RCC 7860 (cell line): Measurements from ENCODE around the gene HOXD3.

Experiments
- DNase-seq: peaks from one replicate; pipeline ENCODE4 v3.0.0-alpha.2; 2015; ENCODE audit warnings: low spot score
- FAIRE-seq: peaks from 2 replicates; lab custom pipeline; 2012; peaks lifted over from hg19 to GRCh38; lab: Jason Lieb, UNC

The HOXD3 gene

DNA sequence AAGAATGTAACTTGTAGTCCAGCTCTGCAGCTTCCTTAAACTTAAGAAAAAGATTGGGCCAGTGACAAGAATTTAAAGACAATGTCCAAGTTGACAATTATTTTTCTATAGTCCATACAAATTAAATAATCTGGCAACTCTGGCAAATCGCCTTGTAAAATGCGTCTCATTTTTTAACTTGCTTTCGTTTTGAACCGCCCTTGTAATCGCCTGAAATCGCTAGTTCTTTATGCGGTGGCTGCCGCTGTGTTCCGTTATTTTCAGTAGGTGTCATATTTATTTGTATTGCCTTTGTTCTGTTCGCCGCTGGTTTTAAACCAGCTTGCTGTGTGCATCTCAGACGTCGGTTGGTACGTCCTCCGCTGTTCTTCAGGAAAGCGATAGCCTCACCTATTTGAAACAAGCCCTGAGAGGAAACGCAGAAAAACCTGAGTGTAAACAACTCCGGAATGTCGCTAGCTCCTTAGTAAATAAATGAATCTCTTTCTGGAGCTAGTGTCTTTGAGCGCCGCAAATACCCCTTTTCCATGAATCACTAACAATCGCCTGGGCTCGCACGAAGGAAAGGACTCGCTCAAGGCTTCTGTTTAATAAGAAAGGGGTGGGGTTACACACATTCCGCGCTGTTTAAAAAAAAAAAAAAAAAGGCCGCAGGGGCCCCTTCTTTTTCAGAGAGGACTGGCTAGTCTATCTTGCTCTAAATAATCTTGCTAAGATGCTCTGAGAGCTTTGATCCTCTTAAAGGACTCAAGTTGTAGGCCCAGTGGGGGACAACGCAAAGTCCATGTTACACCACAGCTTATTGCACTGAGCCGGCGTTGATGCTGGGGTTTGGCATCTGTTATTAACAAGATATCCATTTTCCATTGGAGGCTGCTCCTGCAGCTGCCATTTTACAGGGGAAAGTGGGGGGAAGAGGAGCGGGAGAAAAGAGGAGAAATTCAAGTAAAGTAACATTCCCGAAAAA is 24.6 kb upstream of the HOXD3 start:
- FAIRE-seq (no peak), DNase-seq (no peak)

DNA sequence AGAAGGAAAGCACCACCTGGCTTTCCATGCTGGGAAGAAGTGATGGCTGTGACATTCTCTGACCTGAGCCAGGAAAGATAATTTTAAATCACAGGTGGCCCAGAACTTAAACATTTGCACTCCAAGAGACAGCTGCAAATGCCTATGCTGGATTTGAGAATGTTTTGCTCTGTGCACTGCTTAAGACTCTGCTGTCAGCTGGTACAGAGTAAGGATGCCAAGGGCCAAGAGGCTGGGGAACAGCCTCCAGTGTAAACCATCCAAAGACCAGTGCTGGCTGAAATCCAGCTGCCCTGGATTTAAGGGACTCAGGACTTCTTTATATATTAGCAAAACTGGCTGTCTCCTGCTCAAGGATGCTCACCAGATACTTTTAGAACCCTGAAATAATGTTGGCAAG is 23.7 kb upstream of the HOXD3 start:
- no peak for DNase-seq
- FAIRE-seq = no peak

DNA sequence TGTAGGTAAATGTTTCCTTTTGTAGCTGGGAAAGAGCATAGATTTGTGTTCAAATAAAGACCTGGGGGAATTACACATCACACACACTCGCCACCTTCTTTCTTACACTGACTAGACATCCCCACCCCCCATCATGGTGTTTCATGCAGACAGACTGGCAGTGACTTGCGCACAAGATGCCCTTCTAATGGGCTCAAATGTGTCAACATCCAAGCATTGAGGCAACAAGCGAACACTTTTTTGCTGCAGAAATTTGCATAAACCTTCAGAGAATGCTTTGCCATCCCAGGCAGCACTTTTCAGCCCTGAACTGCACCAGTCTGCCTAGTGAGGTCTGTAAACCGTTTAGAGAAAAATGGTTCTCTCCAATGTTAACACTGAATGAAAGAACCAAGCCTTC is 23.1 kb upstream of the HOXD3 start:
- no peak for DNase-seq
- no peak for FAIRE-seq

DNA sequence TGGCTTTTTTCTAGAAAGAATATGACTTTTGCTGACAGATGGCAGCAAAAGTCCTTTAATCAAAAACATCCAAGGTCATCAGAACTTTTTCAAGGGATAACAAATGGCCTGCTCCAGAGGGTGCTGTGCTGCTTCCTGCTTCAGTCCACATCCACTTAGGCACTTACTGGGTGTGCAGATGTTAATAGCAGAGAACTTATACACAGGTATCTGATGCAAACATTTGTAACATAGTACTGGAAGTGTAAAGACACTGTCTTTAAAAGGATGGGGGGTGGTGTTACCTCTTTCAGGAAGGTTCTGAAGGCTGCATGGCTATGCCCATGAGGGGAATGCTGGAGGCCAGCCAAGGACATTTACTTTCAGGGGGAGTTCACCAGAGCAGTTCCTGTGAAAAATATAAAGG is 22.1 kb upstream of the HOXD3 start:
- FAIRE-seq (no peak), DNase-seq (peak; percentile 44)

DNA sequence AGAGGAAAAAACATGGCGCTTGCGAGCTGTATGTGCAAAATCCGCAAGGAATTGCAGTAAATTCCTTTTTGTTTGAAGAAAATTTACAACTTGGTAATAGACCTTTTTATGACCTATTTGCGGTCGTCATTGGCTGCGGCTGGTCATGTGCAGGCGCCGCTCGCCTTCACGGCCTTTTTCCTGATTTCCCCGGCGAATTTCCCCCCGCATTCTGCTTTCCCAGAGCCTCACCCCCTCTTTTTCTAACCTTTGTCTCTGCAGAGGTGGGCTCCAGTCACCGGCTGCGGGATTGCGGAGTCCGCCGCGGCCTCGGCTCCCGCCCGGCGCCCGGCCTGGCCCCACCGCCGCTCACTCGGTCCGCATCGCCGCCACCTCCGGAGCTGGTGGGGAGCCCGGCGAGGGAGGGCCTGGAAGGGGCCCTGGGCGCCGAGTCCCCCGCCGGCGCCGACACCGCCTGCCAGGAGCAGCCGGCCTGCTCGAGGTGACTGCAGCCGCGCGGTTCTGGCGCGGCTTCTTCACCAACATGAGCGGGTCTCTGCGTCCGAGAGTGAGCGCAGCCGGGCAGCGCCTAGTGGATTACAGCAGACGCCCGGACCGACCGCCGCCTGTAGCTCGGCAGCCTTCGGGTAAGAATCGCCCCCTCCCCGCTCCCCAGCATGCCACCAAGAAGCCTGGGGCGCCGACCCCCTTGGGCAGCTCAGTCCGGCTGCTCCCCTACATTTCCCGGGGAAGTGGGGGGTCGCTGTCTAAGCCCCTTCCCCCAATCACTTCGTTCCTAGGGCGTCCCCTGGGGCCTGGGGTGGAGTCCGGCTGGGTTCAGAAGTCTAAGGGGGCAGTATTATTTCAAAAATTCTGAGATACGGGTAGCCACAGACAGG is 20.5 kb upstream of the HOXD3 start:
- FAIRE-seq = no peak
- peak; percentile 22 for DNase-seq

DNA sequence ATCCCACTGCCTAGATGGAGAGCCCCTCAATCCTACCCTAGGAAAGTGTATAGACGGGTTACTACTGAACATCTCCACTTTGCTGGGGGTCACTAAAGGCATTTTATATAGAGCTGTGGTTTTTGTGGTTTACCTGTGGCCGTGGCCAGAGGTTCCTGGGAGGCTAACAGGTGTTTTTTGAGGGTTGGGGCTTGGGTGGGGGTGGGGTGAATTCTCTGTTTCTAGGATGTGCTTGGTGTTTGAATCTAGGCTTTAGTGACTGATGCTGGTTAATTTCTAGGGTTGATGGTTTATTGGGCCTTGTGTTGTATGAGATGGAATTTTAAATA is 19.9 kb upstream of the HOXD3 start:
- FAIRE-seq = no peak
- no peak for DNase-seq

DNA sequence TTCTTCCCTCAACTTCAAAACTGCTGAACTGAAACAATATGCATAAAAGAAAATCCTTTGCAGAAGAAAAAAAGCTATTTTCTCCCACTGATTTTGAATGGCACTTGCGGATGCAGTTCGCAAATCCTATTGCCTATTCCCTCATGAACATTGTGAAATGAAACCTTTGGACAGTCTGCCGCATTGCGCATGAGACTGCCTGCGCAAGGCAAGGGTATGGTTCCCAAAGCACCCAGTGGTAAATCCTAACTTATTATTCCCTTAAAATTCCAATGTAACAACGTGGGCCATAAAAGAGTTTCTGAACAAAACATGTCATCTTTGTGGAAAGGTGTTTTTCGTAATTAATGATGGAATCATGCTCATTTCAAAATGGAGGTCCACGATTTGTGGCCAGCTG is 19.2 kb upstream of the HOXD3 start:
- DNase-seq (no peak), FAIRE-seq (no peak)

DNA sequence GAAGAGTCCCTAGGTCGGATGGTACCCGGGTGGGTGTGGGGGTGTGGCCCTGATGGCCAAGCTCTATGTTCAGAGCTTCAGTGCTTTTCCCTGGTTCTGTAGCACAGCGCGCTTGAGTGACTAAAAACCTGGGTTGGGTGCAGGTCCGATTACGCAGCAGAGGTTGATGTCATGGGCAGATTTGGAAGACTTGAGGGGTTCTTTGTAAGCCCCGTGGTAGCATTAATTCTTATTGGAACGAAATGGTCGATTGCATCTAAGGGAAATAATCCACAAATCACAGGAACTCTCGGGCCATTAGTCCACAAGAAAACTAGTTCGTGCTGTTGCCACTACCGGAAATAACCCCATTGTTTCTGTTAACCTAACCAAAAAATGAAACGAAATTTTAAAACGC is 18.6 kb upstream of the HOXD3 start:
- no peak for DNase-seq
- no peak for FAIRE-seq

DNA sequence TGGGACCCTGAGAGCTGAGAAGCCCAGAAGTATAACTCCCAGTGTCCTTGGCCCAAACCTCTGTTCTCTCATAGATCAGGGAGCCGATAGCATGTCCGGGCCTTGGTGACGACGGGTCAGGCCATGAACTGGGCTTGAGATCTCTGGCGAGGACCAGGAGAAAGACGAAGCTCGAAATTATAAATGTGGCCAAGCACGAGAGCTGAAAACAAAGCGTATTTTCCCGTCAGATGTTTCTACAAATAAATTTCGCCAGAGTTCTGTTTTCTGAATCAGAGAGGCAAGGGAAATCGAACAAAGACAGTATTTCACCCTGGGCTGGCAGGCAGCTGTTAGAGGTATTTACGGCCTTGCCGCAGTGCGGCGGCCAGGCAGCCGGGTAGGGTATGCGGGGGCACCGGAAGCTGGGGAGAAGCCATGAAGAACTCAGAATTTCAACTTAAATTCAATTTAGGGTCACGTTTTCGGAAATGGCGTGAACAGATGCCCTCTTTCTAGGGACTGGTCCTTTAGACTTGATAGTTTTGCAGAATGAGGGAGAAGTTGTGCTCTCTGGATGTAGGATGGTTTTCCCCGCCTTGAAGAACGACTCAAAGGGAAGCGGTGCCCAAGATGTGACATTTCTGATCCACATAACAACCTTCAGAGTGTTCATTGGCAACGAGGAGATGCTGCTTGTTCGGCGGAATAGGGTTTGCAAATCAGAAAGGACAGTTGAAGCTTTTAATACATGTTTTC is 18.0 kb upstream of the HOXD3 start:
- no peak for FAIRE-seq
- DNase-seq = no peak

DNA sequence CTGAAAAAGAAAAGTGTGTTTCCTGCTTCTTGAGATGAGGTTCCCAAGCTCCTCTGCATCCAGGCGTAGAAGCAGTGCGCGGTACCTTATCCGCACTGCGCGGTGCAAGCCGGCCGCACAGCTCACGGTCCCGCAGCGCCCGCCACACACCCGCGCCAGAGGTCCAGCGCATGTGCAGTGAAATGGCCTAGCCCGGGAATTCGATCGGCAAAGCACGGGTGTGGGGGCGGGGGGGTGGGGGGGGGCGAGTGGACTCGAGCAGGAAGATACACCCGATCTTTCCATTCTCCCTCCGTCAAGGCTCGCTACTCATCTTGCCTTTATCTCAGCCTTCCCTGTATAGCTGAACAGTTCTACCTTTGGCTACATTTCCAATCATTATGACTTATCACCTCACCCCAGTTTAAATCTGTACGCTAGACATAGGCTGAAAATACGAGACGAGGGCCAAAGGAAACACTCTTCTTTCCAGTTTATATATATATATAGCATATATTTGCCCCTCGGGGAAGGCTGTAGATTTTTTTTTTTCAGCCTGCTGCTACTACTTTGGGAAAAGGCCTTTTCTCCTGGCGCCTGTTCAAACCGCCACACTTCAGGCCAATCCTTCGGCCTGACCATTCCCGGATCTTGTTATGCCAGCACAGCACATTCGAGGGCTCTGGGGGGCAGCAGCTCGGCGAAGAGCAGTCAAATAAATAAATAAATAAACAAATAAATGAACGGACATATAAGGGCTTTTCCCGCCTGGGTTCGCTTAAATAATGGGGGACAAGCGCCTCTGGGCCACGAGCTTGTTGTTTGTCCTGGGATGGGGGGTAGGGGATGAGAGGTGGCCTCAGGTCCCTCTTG is 17.2 kb upstream of the HOXD3 start:
- DNase-seq = no peak
- no peak for FAIRE-seq

DNA sequence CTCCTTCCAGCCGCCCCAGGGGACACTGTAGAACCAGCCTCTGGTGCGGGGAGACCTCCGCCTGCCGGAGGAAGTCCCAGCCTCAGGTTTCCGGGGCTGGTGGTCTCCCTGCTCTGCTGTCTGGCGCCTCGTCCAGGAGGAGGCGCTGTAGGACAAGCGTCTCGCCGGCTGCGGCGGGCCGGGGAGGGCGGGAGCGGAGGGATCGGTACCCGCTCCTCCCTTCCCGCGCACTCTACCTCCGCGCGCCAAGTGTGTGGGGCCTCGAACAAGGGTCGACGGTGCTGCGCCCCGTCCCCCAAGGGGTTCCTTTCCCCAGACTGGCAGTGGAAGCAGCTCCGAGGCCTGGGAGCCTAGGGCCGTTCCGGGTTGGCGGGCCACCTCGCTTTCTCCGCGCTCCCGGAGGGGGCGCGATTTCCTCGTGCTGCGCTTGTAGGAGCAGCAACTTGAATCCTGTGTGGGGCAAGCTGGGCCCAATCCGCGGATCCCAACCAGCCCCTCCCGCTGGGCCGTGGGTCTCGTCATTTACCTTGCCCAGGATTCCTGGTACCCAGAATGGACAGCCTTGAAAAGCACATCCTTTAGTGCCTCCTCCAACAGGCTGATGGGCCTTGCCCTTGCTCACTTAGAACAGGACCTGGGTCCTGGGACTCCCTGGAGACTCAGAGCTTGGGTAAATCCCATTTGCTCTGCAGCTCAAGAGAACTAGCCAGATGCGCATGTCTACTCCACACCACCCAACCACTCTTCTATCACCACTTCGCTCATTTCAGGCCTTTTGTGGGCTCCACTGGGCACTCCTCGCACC is 16.4 kb upstream of the HOXD3 start:
- no peak for FAIRE-seq
- DNase-seq = peak; percentile 47

DNA sequence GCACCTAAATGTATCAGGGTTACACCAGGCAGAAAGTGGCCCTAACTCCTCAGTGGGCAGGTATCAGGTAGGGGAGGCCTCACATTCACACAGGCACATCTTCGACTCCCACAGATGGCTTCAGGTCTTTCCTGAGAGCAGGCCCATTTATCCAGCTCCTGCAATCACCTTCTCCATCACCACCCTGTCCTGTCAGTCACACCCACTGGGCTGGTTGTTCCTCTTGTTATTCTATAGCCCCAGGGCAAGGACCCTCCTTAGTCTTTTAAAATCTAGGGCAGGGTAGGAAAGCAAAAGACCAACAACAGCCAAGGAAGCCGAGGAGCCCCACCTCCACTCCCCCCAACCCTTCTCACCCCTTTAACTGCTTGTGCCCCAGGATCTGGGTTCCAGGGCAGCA is 14.8 kb upstream of the HOXD3 start:
- FAIRE-seq = no peak

DNA sequence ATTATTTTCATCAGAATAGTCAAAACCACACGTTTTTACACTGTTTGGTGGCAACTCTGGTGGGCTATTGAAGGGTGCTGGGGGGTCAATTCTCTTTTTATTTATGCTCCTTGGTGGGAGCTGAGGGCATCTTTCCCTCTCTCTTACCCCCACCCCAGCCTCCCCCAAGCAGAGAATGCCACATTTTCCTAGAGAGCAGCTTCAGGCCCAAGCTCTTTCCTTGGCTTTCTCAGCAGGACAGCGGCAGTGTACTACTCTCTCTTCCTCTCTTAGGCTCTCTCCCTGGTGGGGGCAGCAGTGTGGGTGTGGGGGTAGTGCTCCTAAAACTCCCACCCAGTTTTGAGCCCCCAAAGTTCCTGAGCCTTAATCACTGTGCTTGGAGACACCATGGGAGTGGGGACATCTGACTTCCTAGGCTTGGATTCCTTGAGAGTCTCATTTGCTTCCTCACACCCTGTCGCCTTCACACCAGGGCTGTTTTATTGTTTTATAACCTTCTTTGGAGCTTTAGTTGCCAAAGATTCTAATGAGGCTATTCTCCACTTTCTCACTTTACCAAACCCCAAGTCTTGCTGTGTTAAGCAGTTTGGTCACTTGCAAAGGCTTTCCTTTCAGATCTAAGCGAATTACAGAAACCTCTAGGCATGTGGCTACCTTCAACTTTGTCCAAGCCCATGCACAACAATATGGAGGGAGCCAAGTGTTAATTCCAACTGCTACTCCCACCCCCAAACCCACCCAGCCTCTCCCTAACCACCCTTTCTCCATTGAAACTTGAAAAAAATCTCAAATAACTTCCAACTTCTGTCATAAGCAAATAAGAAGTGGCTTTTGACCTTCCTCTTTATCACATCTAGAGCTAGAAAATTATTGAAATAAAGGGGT is 11.8 kb upstream of the HOXD3 start:
- no peak for DNase-seq
- no peak for FAIRE-seq

More for the DNA sequence above, 14.8 kb upstream of the HOXD3 start:
- DNase-seq = no peak

DNA sequence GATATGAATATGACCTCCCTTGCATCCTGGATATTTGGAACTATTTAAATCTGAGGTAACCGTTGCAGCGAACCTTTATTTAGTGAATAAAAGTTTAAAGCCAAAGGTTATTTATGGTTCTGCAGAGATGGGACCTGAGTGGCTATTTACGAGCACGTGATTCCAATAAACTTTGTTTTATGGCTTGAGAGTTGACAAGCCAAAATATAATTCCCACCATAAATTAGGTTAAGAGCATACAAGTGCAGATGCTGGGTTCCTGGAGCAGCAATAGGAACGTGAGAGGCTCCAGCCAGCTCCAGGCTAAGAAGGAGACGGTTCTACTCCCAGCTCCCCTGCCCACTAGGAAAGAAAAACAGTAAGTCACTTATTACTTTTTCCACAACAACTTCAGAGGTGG is 11.0 kb upstream of the HOXD3 start:
- DNase-seq = no peak
- FAIRE-seq = no peak

DNA sequence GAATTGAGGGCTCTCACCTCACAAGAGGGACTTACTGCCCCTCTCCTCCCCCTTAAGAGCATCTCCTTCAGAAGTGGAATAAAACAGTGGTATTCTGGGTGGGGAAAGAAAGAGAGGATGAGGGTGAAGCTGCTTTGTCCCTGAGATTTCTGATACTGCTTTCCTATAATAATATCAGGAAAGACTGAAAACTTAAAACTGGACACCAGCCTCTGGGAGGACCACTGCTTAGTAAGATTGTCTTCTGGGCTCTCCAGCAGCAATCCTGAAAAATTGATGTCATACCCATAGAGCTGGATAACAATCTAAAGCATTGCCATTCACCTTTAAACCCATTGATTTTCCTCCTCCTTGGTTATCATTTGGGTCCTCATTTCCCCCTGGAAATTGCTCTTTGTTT is 10.5 kb upstream of the HOXD3 start:
- FAIRE-seq (no peak), DNase-seq (no peak)

DNA sequence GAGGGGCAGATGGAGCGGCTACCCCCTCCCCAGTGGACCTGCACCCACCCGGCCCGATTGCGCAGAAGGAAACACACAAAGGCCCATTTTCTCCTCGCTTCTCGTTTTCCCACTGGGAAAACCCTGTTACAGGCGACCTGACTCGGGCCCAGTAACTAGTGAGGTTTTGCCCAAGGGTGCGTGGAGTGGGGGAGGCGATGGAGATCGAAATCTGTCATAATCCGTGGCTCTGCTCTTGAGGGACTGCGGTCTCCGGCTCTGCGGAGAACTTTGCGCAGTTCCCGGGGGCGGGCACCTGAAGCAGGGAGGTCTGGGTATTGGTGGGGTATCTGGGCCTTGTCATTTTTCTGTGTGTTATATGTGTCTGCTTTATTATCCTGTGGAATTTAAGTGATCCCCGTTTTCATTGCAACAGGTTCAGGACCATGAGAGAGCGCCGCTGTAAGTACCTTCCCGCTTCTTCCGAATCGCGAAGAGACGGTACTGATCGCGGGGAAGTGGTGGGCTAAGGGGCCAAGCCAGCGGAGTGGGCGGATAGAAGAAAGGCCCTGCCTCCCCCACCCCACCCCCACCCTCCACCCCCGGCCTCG is 9.8 kb upstream of the HOXD3 start:
- DNase-seq = no peak
- no peak for FAIRE-seq

DNA sequence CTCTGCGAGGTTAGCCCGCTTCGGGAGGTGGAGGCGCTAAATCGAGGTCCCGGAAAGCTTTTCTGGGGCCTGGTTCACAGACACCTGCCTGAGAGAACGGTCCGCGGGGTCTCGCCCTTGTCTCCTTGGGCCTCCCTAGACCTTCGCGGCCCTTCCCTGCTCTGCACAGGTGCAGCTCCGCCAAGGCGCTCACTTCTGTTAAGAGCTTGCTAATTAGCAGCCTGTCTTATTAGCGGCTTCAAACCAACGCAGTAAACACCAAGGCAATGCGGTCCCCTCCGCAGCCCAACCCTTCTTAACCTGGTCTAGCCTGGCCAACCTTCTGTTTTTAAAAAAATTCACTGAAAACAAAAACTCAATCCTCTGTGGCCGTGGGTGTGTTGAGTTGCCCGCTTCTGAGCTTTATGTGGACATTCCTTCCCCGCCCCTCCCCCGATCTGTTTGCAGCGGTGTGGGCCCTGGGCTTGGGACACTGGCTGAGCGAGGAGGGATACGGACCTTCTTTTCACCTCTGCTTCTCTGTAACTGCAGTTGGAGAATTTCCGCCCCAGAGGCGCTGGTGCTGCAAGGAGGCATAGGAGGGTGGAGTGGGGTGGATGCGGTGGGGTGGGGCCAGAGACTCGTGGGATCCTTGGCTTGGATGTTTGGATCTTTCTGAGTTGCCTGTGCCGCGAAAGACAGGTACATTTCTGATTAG is 9.2 kb upstream of the HOXD3 start:
- FAIRE-seq (no peak), DNase-seq (no peak)
